Neural progenitor cell (in vitro differentiated cells): ENCODE data around the gene UTRN.

Experiments used
- CTCF ChIP-seq: fragments of 200-600 bp; sonication (generic); IDR thresholded peaks from 2 replicates; pipeline ENCODE4 v1.5.1; 2017; ENCODE audit warnings: antibody characterized with exemption, mild to moderate bottlenecking
- EZH2 ChIP-seq: fragments of 200-600 bp; sonication (generic); IDR thresholded peaks from 2 replicates; pipeline ENCODE4 v1.6.1; 2017; ENCODE audit warnings: antibody characterized with exemption, mild to moderate bottlenecking, moderate library complexity
- EZH2phosphoT487 ChIP-seq: fragments of 200-600 bp; sonication (generic); IDR thresholded peaks from 2 replicates; pipeline ENCODE4 v1.6.1; 2017; ENCODE audit warnings: antibody characterized with exemption

GRCh38 chr6:144314562-144314961, 29.4 kb downstream of the UTRN start:
- no peak for TF ChIP-seq CTCF
- TF ChIP-seq EZH2 = no peak
- no peak for TF ChIP-seq EZH2phosphoT487
